Eye (tissue), 1 donor: ENCODE results near the gene TENM4.

Source experiments
- DNase-seq: peaks from one replicate; pipeline ENCODE4 v3.0.0-alpha.2; 2015

Gene TENM4

GRCh38 chr11:78869293-78869692 lies 571.5 kb downstream of the TENM4 start:
- DNase-seq = no peak

- DNase-seq = no peak
Observed at GRCh38 chr11:78868563-78868962, 572.3 kb downstream of the TENM4 start.

- peak; percentile 58 for DNase-seq
Observed at GRCh38 chr11:78860720-78861422, 580.0 kb downstream of the TENM4 start.

- DNase-seq = peak; percentile 33
Observed at GRCh38 chr11:78857688-78858087, 583.1 kb downstream of the TENM4 start.

- DNase-seq = no peak
Observed at GRCh38 chr11:78856211-78856610, 584.6 kb downstream of the TENM4 start.

GRCh38 chr11:78855116-78855515 lies 585.7 kb downstream of the TENM4 start:
- no peak for DNase-seq

GRCh38 chr11:78853521-78853920 lies 587.3 kb downstream of the TENM4 start:
- no peak for DNase-seq

- DNase-seq = no peak
Observed at GRCh38 chr11:78851878-78852586, 588.8 kb downstream of the TENM4 start.

GRCh38 chr11:78850078-78850477 lies 590.8 kb downstream of the TENM4 start:
- no peak for DNase-seq

GRCh38 chr11:78846269-78846668 lies 594.6 kb downstream of the TENM4 start:
- no peak for DNase-seq

- no peak for DNase-seq
Observed at GRCh38 chr11:78845496-78845895, 595.3 kb downstream of the TENM4 start.

- no peak for DNase-seq
Observed at GRCh38 chr11:78841456-78842060, 599.3 kb downstream of the TENM4 start.

GRCh38 chr11:78840623-78841022 lies 600.2 kb downstream of the TENM4 start:
- DNase-seq = no peak

- DNase-seq = peak; percentile 71
Observed at GRCh38 chr11:78840200-78840599, 600.6 kb downstream of the TENM4 start.

GRCh38 chr11:78838417-78838816 lies 602.4 kb downstream of the TENM4 start:
- DNase-seq = no peak

GRCh38 chr11:78835646-78836045 lies 605.2 kb downstream of the TENM4 start:
- DNase-seq = no peak

- no peak for DNase-seq
Observed at GRCh38 chr11:78834886-78835285, 605.9 kb downstream of the TENM4 start.

GRCh38 chr11:78833237-78833636 lies 607.6 kb downstream of the TENM4 start:
- DNase-seq = no peak

GRCh38 chr11:78832226-78832947 lies 608.4 kb downstream of the TENM4 start:
- DNase-seq = no peak

- DNase-seq = no peak
Observed at GRCh38 chr11:78831571-78831970, 609.3 kb downstream of the TENM4 start.

- peak; percentile 45 for DNase-seq
Observed at GRCh38 chr11:78830277-78830819, 610.5 kb downstream of the TENM4 start.

- no peak for DNase-seq
Observed at GRCh38 chr11:78829146-78829545, 611.7 kb downstream of the TENM4 start.

GRCh38 chr11:78828676-78829075 lies 612.2 kb downstream of the TENM4 start:
- no peak for DNase-seq
